CD14-positive monocyte (primary cell): ENCODE results near the gene AFAP1L1. TPM values are rescaled to one million over a fixed set of nuclear protein-coding genes. Genes with fewer than 3 reads are reported as not detected.
A peak's percentile ranks its signal among the peaks of the same experiment; 100 is the strongest.

Experiments used
- DNase-seq, 3 donors: peaks; one replicate each; pipeline ENCODE4 v3.0.0-alpha.2; 2011 to 2022
- H2AFZ ChIP-seq: 2 replicates; pipeline ENCODE4 v1.6.0; 2012; ENCODE audit warnings: mild to moderate bottlenecking, low read depth, low read length, inconsistent platforms; ENCODE audit not compliant: insufficient read depth, poor library complexity, severe bottlenecking
- H3K27ac ChIP-seq, 2 donors: 1 replicate in 1 of 2; 2 replicates in 1 of 2; pipeline ENCODE4 v1.5.1; 2012 to 2013; ENCODE audit warnings: low read length in 2 of 2, control low read depth in 1 of 2, inconsistent platforms in 1 of 2, low read depth in 1 of 2, mild to moderate bottlenecking in 1 of 2
- H3K27me3 ChIP-seq, 2 donors: one replicate each; pipeline versions ENCODE4 v1.6.0 to v1.6.1; 2011 to 2013; ENCODE audit warnings: low read length in 2 of 2; ENCODE audit not compliant: control insufficient read depth in 2 of 2, insufficient read depth in 2 of 2
- H3K36me3 ChIP-seq, 2 donors: replicated peaks in 1 of 2; 1 replicate in 1 of 2; 2 replicates in 1 of 2; pipeline versions ENCODE4 v1.5.1 to v1.6.1; 2012 to 2013; ENCODE audit warnings: low read length in 2 of 2, control low read depth in 1 of 2, inconsistent platforms in 1 of 2, mild to moderate bottlenecking in 1 of 2; ENCODE audit not compliant: insufficient read depth in 2 of 2, control insufficient read depth in 1 of 2
- H3K4me1 ChIP-seq, 2 donors: 1 replicate in 1 of 2; 2 replicates in 1 of 2; pipeline versions ENCODE4 v1.5.1 to v1.6.1; 2012 to 2013; ENCODE audit warnings: low read length in 2 of 2, control low read depth in 1 of 2, inconsistent platforms in 1 of 2, mild to moderate bottlenecking in 1 of 2, moderate library complexity in 1 of 2; ENCODE audit not compliant: insufficient read depth in 2 of 2, control insufficient read depth in 1 of 2
- H3K4me2 ChIP-seq: replicated peaks from 2 replicates; pipeline ENCODE3; 2012; ENCODE audit warnings: low read length, moderate library complexity, mild to moderate bottlenecking; ENCODE audit not compliant: poor library complexity, severe bottlenecking; ENCODE audit errors: extremely low read depth
- H3K4me3 ChIP-seq, 3 experiments: fragments of 200-600 bp in 1 of 3; sonication (generic) in 1 of 3; replicated peaks in 1 of 3; 1 replicate in 2 of 3; 2 replicates in 1 of 3; pipeline ENCODE4 v1.5.1; 2011 to 2013; ENCODE audit warnings: low read length in 3 of 3, mild to moderate bottlenecking in 3 of 3, control low read depth in 2 of 3, low read depth in 2 of 3, inconsistent platforms in 1 of 3, moderate library complexity in 1 of 3
- H3K79me2 ChIP-seq: 2 replicates; pipeline ENCODE4 v1.6.0; 2012; ENCODE audit warnings: mild to moderate bottlenecking, control low read depth, inconsistent platforms, low read length, moderate library complexity; ENCODE audit not compliant: insufficient read depth
- H3K9ac ChIP-seq: 2 replicates; pipeline ENCODE4 v1.6.0; 2017; ENCODE audit warnings: low read length, mild to moderate bottlenecking; ENCODE audit not compliant: insufficient read depth, poor library complexity, severe bottlenecking
- H3K9me3 ChIP-seq, 2 donors: replicated peaks in 1 of 2; 1 replicate in 1 of 2; 2 replicates in 1 of 2; pipeline versions ENCODE4 v1.5.1 to v1.6.1; 2012 to 2013; ENCODE audit warnings: low read length in 2 of 2, control low read depth in 1 of 2; ENCODE audit not compliant: control insufficient read depth in 1 of 2, insufficient read depth in 1 of 2
- H4K20me1 ChIP-seq: 2 replicates; pipeline ENCODE4 v1.6.0; 2012; ENCODE audit warnings: mild to moderate bottlenecking, low read length, control low read depth, moderate library complexity; ENCODE audit not compliant: insufficient read depth
- H3K27ac Mint-ChIP-seq, 7 donors: one replicate each; pipeline ENCODE4 v1.8.0; 2020; ENCODE audit warnings: mild to moderate bottlenecking in 7 of 7, mixed read lengths in 7 of 7, moderate library complexity in 6 of 7, inconsistent platforms in 2 of 7
- H3K27me3 Mint-ChIP-seq, 3 donors: one replicate each; pipeline ENCODE4 v1.8.0; 2021 to 2022; ENCODE audit warnings: low read depth in 3 of 3, mild to moderate bottlenecking in 3 of 3, mixed read lengths in 3 of 3, moderate library complexity in 3 of 3, inconsistent platforms in 1 of 3
- H3K36me3 Mint-ChIP-seq, 2 donors: one replicate each; pipeline ENCODE4 v1.8.0; 2020; ENCODE audit warnings: mixed read lengths in 2 of 2, inconsistent platforms in 1 of 2, mild to moderate bottlenecking in 1 of 2
- H3K4me1 Mint-ChIP-seq: one replicate; pipeline ENCODE4 v1.8.0; 2020; ENCODE audit warnings: mild to moderate bottlenecking, mixed read lengths
- H3K4me3 Mint-ChIP-seq, 2 donors: one replicate each; pipeline ENCODE4 v1.8.0; 2020; ENCODE audit warnings: mild to moderate bottlenecking in 2 of 2, mixed read lengths in 2 of 2, moderate library complexity in 1 of 2
- H3K9me3 Mint-ChIP-seq, 7 donors: one replicate each; pipeline ENCODE4 v1.8.0; 2020 to 2022; ENCODE audit warnings: mixed read lengths in 7 of 7, mild to moderate bottlenecking in 6 of 7, moderate library complexity in 6 of 7, inconsistent platforms in 2 of 7
- WGBS: methylation state at CpG from one replicate; pipeline ENCODE4 v1.1.5; 2013; ENCODE audit warnings: missing lambda C conversion rate; ENCODE audit not compliant: insufficient coverage; 5-methylcytosine and 5-hydroxymethylcytosine counted together
- intact Hi-C, 2 donors: fragments of 100-400 bp; cut with micrococcal nuclease; formaldehyde crosslinking; loops; one replicate each; pipeline versions ENCODE4 v1.15.0 to v1.15.1; 2023
- polyA plus RNA-seq, 3 donors: library from polyadenylated mRNA; depleted of rRNA in 1 of 3; unstranded in 2 of 3; stranded (reverse) in 1 of 3; fragments of 300-500 nt in 2 of 3; fragments of >200 nt in 1 of 3; fragmentation: Illumina TruSeq in 2 of 3; gene quantifications; 1 replicate in 2 of 3; 2 replicates in 1 of 3; pipeline ENCODE4 v1.2.3, GENCODE V29; 2012 to 2021
- TF ChIP-seq, protein P1 (sequence below): fragments of 200-600 bp; IDR thresholded peaks from one replicate; pipeline ENCODE4 v1.8.0; 2022; ENCODE audit warnings: antibody characterized with exemption, mild to moderate bottlenecking

AFAP1L1 gene
- polyA plus RNA-seq, 3 donors: not detected

DNA sequence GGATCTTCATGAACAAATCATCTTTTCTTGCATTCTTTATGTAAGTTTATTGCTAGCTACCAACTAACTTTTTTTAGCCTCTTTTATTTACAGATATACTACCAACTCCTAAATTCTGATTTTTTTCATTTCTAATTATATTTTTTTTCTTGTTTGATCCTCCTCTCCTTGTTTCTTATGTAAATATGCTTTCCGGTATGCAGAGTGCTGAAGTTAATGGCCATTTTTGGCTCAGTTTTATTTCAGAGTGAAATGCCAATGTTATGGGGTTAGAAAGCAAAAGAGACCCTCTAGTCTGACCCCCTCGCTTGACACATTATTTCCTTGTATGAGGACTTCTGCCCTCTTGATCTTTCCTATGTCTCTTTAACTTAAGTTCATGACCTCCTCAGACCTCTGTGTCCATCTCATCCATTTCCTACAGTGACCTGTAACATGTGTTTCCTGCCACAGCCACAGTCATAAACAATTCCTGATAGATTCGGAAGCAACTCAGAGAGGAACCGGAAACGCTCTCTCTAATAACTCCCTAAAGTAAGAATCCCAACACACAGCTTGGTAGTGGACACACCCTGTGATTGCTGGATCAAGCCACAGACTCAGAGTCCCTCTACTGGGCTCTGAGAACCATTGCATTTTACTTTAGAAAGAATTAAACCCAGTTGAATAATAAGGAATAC lies 42.9 kb upstream of the AFAP1L1 start:
- H3K27me3 ChIP-seq: no peaks in the 10 kb centered on the region
- DNase-seq: peak; percentile 14 to 19 (median 19)
- no peaks in the 10 kb centered on the region for H3K79me2 ChIP-seq
- H3K4me2 ChIP-seq: no peak overlapping the region
- no peaks in the 10 kb centered on the region for H3K36me3 ChIP-seq
- H3K27ac Mint-ChIP-seq: no peak overlapping the region
- H3K4me3 ChIP-seq: no peak overlapping the region
- no peak overlapping the region for H3K9ac ChIP-seq
- peaks cover 8% of the 10 kb centered on the region for H3K4me1 Mint-ChIP-seq
- H3K4me3 Mint-ChIP-seq: no peak overlapping the region
- no peaks in the 10 kb centered on the region for H3K36me3 Mint-ChIP-seq
- H2AFZ ChIP-seq: no peak overlapping the region
- H3K9me3 ChIP-seq: no peaks in the 10 kb centered on the region
- peaks cover 4 to 7% (median 6%) of the 10 kb centered on the region in 3 donors for H3K27me3 Mint-ChIP-seq
- no peak overlapping the region for H3K27ac ChIP-seq
- intact Hi-C loops: no loop called here
- no peaks in the 10 kb centered on the region for H3K9me3 Mint-ChIP-seq
- TF ChIP-seq, protein P1, sequence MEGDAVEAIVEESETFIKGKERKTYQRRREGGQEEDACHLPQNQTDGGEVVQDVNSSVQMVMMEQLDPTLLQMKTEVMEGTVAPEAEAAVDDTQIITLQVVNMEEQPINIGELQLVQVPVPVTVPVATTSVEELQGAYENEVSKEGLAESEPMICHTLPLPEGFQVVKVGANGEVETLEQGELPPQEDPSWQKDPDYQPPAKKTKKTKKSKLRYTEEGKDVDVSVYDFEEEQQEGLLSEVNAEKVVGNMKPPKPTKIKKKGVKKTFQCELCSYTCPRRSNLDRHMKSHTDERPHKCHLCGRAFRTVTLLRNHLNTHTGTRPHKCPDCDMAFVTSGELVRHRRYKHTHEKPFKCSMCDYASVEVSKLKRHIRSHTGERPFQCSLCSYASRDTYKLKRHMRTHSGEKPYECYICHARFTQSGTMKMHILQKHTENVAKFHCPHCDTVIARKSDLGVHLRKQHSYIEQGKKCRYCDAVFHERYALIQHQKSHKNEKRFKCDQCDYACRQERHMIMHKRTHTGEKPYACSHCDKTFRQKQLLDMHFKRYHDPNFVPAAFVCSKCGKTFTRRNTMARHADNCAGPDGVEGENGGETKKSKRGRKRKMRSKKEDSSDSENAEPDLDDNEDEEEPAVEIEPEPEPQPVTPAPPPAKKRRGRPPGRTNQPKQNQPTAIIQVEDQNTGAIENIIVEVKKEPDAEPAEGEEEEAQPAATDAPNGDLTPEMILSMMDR: peak; percentile 47
- H4K20me1 ChIP-seq: no peaks in the 10 kb centered on the region
- WGBS: 0% methylated on average over 3 of the region's 5 CpGs
- H3K4me1 ChIP-seq: peaks cover 0 to 7% of the 10 kb centered on the region in 2 donors

DNA sequence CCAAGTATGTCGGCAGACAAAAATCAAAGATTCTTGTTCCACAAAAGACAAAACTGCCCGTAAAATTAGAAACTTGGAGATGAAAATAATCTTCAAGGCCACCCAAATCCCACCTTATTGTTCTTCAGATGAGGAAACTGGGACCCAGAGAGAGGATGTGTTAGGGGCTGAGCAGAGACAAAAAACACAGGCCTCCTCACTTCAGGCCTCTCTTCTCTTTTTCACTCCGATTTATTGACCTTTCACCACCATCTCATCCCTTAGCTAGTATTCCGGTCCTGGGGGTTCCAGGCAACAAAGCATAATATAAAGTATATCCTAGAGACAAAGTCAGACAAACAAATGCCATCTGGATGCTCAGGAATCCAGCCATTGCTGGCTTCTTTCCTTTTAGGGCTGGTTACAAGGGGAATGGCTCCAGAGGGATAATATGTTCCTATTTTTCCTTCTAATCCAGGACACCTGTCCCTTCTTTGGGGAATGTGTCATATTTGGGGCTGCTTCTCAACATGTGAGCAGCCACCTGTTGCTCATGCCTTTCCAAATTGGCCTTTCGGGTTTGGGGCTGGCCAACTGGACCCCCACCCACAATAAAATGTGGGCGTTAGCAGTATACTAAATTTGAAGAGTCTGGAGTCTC lies 42.2 kb upstream of the AFAP1L1 start:
- H3K79me2 ChIP-seq: no peaks in the 10 kb centered on the region
- Mint-ChIP-seq H3K27me3 (peaks cover 3 to 7% (median 4%) of the 10 kb centered on the region in 3 donors), H3K9me3 (no peaks in the 10 kb centered on the region), H3K36me3 (no peaks in the 10 kb centered on the region), H3K27ac (no peak overlapping the region), H3K4me1 (peaks cover 8% of the 10 kb centered on the region), H3K4me3 (no peak overlapping the region)
- H3K27ac ChIP-seq: no peak overlapping the region
- H2AFZ ChIP-seq: no peak overlapping the region
- H3K4me2 ChIP-seq: no peak overlapping the region
- H4K20me1 ChIP-seq: no peaks in the 10 kb centered on the region
- H3K4me3 ChIP-seq: no peak overlapping the region
- WGBS: 33% methylated on average over 1 of the region's 6 CpGs
- no peaks in the 10 kb centered on the region for H3K36me3 ChIP-seq
- no peak overlapping the region for H3K9ac ChIP-seq
- no peaks in the 10 kb centered on the region for H3K9me3 ChIP-seq
- intact Hi-C loops: no loop called here
- no peak for DNase-seq
- no peaks in the 10 kb centered on the region for H3K27me3 ChIP-seq
- TF ChIP-seq, protein P1: peak; percentile 14
- peaks cover 0 to 7% of the 10 kb centered on the region in 2 donors for H3K4me1 ChIP-seq
